Stimulated activated naive CD4-positive, alpha-beta T cell (primary cell): ENCODE measurements around the gene TIMM21.

Experiments
- DNase-seq, 6 experiments: peaks; one replicate each; lab custom pipeline; 2025; lab: John Stamatoyannopoulos, UW

TIMM21 gene

DNA sequence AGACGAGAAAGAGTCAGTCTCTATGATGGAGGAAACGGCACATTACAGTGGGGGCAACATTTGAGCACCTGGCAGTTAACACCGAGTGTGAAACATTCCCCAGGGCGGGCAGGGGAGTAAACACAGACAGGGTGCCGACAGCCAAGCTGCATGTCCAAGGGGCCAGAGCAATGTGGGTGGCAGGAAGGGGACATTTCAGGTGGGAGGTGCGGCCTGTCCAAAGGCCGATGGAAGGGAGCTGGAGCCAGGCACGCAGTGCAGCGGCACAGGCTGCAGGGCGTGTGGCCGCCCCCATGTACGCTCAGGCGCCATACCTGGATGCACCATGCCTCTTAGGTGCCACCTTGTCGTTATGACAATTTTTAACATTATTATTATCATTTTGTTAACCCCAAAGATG is 43.3 kb downstream of the TIMM21 start:
- DNase-seq: no peak

GRCh38 chr18:74194691-74195090 is 46.4 kb downstream of the TIMM21 start:
- DNase-seq: no peak

DNA sequence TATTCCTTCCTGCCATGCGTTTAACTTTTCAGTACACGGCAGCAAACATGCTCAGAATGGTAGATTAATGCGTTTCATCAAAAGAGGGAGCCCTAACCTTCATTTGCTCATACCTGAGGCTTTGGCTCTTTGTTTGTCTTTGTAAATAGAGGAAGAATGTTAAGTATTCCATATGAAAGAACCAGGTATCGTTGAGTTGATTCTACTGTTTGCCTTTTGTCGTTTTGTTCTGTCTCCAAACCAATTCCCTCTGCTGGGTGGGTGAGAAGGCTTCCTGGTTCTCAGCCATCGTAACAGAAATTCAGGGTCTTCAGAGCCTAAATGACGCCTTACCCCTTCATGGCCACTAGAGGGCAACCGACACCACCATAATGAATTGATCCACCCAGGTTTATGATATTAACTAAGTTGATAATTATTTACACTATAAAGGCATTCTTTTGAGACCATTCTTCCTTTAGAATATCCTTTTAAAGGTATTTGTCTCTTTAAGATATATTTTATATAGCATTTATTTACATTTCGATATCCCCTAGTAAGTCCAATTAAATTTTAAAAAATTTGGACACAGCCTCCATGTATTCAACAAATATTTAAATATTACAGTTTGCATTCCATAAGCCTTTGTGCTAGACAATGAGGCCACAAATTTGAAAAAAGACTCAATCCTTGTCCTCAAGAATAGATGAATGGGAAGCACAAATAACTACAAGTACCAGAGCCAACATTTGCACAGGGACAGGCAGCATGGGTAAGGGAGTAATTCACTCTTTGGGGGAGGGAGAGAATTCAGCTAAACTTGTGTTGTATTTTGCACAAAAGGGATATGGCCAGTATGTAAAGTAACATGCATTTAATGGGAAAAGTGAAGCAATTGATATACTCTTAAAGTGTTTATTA is 48.1 kb downstream of the TIMM21 start:
- DNase-seq: peak; percentile 3 to 84 (median 48)

GRCh38 chr18:74197705-74198341 is 49.5 kb downstream of the TIMM21 start:
- DNase-seq: no peak

- no peak for DNase-seq
Observed at GRCh38 chr18:74198453-74198852, 50.1 kb downstream of the TIMM21 start.

GRCh38 chr18:74200780-74201179 is 52.5 kb downstream of the TIMM21 start:
- DNase-seq: no peak

GRCh38 chr18:74203811-74204210 is 55.5 kb downstream of the TIMM21 start:
- DNase-seq: no peak

- DNase-seq: peak in 3 of 6 experiments; percentile 12 to 57 (median 20)
Observed at GRCh38 chr18:74204526-74205152, 56.3 kb downstream of the TIMM21 start.
